DMS 273 (cell line): ENCODE results near the gene LDLRAP1.

Experiments
- DNase-seq: peaks from one replicate; lab custom pipeline; 2025; ENCODE audit not compliant: unreplicated experiment; lab: John Stamatoyannopoulos, UW

Gene LDLRAP1

GRCh38 chr1:25560788-25561187, 17.4 kb downstream of the LDLRAP1 start:
- no peak for DNase-seq

DNA sequence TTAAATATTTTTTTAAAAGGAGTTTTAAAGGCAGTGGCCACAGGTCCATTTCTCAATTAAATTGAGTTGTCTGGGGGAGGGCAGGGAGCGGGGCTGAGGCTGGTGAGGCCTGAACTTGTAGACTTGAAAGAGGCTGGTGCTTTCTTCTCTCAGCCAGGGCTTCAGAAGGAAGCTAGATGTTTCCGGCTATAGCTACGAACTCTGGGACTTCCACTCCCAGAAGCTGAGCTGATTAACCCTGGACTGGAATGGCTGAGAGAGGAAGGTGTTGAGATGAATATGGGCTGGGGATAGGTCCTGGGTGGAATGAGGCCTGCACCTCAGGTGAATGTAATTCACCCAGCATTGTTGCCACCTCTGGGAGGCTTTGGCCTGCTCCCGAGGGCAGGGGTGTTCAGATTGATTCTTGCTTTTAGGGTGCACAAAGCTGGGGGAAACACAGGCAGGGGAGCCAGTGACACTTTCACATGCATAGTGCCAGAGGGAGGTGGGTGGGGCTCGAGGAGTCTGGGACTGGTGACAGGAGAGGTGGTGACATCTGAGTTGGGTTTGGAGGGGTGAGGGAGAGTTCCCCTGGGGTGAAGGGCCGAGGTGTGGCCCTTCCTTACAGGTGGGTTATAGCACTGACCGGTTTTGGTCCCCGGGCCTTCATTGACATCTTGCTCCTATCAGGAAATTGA, 18.2 kb downstream of the LDLRAP1 start:
- no peak for DNase-seq

- no peak for DNase-seq
Observed at GRCh38 chr1:25562101-25562927, 18.9 kb downstream of the LDLRAP1 start.

DNA sequence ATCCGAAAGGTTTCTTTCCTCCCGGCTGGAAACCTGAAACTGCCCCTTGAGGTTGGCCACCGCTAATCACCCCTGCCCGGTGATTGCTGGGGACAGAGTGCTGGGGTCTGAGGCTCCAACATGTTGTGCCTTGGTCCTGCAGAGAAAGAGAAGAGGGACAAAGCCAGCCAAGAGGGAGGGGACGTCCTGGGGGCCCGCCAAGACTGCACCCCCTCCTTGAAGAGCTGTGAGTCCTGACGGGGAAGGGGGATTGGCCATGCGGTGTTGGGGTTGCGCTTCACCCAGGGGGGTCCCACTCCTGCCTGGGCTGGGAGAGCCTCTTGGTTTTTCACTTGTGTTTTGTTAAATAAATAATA, 19.5 kb downstream of the LDLRAP1 start:
- no peak for DNase-seq

- DNase-seq = no peak
Observed at GRCh38 chr1:25563330-25564215, 20.2 kb downstream of the LDLRAP1 start.

DNA sequence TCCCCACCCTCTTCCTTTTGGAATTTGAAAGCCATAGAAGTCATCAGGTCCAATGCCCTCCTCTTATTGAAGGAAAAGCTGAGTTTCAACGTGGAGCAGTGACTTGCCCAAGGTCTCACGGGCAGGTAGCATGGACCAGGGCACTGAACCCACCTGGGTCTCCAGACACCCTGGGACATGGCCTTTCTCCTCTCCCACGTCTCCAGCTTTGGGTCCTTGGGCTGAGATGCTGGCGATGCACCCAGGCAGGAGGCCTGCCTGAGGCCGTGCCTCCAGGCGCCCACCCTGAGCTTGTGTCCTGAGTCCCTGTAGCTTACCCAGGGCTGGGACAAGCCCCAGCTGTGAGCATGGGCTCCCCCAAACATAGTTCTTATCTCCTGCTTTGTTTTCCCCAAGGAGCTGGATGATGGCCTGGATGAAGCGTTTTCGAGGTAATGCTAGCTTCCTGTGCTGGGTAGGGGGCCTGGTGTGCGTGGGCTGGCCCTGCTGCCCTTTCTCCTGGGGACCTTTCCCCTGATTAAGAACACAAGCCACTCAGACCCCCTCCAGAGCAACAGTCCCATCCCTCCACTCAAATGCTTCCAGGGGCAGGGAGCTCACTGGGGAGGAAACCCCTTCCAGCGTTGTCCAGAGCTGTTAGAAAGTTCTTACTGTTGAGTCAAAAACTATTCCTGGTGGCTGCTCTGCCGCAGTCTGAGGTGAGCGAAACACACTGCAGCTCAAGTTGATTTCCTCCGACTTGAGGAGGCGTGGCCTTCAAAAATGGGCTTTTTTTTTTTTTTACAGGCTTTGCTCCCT, 21.6 kb downstream of the LDLRAP1 start:
- DNase-seq = no peak

DNA sequence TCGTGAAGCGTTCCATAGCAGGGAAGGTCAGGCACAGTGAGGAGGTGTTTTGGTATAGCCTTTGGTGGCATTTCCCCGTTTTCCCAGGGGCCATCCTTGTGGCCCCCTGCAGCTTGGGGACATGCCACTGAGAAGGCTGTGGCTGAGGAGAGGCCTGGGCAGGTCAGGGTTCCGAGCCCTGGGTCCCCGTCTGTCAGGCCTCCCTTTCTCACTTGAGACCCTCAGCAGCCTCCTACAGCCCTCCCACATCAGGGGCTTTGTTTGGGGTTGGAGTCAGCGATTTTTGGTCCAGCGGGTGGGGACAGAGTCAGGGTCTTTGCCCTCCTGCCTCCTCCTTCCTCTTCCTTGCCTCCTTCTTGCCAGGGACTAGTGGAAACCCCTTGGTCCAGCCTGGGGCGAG, 22.2 kb downstream of the LDLRAP1 start:
- DNase-seq = no peak

- no peak for DNase-seq
Observed at GRCh38 chr1:25566176-25566729, 22.8 kb downstream of the LDLRAP1 start.

- DNase-seq = peak; percentile 43
Observed at GRCh38 chr1:25566730-25567341, 23.4 kb downstream of the LDLRAP1 start.

- peak; percentile 74 for DNase-seq
Observed at GRCh38 chr1:25567710-25568089, 24.3 kb downstream of the LDLRAP1 start.

GRCh38 chr1:25568090-25568833, 24.9 kb downstream of the LDLRAP1 start:
- DNase-seq = peak; percentile 92

GRCh38 chr1:25568834-25569596, 25.6 kb downstream of the LDLRAP1 start:
- DNase-seq = peak; percentile 91

DNA sequence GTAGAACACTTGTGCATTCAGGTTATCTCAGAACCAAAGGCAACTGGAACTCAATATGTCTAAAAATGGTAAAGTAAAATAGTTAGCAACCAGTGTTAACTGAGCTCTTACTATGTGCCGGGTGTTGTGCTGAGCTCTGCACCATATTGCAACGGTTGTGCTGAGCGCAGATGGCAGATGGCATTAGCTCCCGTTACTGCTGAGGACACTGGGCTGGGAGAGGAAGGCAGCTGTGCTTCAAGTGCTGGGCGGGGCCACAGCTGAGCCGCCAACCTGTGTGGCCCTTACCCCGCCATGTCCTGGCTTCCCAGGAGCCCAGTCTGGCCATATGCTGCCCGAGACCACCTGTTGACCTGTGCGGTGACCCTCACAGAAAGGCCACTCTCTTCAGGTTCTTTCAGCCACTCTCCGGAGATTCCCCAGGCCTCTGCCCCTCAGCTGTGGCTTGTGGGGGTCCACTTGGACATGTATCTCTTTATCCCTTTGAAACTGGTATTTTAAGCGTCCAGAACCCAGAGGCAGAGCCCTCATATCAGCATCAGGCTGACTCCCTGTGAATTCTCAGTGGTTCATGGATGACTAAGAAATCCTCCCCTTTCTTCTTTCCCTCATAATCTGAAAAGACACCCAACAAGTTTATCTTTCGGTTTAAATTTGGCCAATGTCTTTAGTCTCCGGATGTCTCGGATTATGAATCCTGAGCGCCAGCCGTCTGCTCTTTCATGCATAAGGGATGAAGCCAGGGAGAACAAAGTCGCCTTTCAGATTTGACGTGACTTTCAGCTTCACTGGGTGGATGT, 26.4 kb downstream of the LDLRAP1 start:
- DNase-seq = peak; percentile 98

DNA sequence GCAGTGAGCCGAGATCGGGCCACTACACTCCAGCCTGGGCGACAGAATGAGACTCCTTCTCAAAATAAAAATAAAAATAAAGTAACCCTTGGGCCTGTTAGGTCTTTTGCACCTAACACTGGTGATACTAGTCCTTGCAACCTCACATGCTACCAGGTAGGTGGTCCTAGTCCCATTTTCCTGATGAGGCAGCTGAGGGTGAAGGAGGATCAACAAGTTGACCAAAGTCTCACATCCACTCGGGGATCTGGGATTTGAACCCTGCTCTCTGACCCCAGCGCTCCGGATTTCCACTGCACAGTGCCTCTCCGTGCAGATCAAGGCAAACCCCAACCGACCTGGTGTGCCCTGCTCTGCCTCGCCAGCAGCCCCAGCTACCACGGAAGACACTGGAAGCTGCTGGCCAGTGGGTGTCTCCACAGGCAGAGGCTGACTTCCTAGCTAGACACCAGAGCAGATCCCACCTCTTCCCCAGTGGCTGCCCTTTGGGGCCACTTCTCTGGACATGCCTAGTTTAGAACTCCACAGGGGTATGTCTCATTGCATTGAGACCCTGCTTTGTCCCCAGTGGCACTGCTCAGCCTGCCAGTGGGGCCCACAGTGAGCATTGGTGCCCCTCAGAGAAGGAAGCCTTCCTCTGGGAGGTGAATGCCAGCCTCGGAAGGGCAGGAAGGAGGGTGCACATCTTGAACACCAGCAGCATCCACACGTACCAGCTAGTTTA, 27.6 kb downstream of the LDLRAP1 start:
- DNase-seq = no peak

- DNase-seq = no peak
Observed at GRCh38 chr1:25571522-25571970, 28.1 kb downstream of the LDLRAP1 start.

DNA sequence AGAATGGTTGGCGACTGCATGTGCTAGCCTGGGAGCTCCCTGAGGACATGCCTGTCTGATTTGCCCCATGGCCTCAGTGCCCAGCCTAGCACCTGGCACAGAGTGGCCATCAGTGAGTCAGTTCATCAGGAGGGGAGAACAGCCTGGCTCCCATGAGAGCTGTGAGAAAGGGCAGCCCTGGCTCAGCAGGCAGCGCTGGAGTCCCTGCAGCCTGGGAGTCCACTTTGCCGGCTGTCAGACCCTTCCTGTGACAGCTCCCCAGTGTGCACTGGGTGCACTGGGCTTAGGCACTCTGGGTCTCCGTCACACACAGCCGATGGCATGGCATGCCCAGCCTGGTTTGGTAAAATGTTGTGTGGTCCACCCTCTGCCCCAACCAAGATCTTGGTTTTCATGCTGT, 28.7 kb downstream of the LDLRAP1 start:
- no peak for DNase-seq
